Measurements from ENCODE around the gene SLC22A23.

SLC22A23 gene

DNA sequence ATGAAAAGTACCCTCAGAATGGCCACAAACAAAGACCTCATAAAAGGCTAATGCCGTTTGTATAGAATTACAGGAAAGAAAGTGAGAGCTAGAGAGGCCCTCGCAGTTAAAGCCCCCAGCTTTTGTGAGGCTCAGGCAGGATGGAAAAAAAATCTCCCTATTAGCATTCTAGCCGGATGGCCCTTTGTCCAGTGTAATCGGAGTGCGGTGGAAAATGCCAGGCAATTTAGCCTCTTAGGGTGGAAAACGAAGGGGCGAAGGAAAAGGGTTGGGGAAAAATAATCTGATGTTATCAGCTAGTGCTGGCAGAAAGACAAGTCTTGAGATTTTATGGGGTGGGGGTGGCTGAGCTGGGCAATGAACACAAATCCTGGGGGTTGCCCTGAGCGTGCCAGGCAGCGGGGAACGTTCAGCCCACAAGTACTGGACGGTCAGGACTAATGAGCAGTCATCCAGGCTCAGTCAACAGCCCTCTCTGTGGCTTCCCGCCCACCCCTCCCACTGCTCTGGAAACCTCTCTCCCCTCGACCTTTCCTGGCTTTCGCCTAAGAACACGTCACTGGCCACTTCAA lies 105.7 kb downstream of the SLC22A23 start:
- no peak for DNase-seq

DNA sequence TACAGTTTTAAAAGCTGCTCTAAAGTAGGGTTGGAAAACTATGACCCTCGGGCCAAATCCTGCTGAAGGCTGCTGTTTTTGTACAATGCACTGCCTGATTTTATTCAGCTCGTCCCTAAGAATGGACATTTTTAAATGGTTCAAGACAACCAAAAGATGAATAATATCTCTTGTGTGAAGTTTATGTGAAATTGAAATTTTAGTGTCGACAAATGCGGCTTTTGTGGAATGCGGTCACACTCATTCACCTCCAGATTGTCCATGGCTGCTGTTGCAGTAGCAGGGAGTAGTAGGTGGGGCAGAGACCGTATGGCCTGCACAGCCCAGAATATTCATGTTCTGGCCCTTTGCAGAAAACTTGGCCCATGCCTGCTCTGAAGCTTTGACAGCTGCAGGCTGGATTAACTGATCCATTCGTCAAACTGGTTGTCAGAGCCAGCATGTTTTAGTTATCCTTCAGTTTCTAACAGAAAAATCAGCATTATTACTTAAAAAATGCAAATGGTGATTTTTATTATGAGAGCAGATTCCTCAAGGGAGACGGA lies 106.5 kb downstream of the SLC22A23 start:
- no peak for DNase-seq

DNA sequence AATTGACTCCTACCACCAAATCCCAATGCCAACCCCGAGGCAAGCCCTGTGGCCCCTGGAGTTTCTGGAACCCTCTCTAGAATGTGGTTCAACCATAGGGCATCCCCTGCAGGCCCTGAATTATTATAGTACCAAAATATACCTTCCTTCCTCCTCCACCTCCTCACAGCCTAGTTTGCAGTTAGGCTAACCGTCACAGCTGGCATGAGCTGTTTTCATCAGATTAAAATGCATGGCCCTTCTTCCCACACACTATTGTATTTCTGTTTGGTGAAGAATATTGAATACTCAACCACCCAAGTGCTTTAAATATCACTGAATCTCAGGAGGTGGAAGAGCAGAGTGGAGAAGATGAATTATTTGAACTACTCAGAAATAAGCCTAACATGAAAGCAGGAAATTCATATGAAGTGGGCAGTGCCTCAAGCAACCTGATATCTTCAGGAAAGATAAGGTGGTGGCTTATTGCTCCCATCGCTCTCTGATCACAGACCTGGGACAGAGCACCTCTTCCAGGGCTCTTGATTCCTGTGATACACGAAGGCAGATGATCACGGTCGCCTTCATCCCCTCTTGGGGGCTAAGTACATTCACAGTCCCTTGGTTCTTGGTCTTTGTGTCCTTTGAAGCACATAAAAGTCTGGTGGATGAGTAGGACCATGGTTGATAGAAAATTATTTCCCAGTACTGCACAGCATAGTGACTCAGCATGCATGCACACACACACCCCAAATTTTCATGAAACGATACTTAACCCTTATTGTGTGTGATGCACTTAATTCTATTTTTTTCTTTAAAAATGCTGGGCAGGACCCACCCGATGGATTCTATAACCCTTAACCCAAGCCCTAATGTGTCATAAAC lies 107.2 kb downstream of the SLC22A23 start:
- no peak for DNase-seq

DNA sequence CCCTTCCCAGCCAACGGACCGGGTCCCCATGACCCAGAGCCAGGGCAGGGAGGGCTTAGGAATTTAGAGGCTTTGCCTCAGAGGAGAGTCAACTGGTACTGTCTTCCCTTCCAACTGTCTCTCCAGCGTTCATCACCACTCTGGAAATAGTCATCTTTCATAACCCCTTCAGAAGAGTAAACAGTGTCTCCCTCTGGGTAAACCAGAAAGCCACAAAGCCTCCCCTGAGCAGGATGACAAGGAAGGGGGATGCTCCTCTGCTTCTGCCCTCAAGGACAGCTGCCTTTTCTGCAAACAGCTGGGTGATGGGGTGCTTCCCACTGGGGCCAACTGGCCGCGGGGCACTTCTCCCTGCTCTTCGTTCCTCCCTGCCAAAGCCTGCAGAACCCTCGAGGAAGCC lies 108.0 kb downstream of the SLC22A23 start:
- DNase-seq, result no peak

DNA sequence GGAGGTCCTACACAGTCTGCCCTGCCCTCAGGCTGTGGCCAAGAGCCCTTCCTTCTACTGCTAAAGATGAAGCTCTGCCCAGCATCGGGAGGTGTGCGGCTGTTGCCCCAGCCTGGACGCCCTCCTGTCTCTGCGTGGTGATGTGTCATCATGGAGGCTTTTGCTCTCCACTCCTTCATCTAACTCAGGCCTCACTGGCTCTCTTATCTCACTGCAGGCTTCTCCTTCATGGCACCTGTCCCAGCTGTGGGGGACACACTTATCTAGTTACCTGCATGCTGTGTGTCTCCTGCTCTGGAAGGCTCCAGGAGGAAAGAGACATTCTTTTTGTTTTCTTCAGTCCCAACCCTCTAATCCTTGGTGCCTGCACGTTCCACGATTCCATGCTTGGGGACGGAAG lies 109.0 kb downstream of the SLC22A23 start:
- no peak for DNase-seq

DNA sequence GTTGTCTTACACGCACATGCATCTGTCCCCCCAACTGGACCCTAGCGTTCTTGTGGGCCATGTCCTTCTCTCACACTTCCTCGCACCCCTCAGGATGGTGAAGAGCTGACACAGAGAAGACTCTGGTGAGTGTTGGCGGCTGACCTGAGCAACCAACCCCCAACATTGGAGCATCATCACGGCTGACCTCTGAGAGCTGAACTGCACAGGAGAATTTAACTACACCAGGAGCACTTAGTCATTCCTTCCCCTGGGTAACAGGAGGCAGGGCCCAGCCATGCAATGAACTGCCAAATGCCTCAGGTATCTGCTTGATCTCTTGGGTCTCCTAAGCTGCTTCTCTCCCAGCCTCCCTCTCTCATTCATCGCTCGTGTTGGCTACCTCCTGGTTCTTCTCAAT lies 109.6 kb downstream of the SLC22A23 start:
- no peak for DNase-seq

DNA sequence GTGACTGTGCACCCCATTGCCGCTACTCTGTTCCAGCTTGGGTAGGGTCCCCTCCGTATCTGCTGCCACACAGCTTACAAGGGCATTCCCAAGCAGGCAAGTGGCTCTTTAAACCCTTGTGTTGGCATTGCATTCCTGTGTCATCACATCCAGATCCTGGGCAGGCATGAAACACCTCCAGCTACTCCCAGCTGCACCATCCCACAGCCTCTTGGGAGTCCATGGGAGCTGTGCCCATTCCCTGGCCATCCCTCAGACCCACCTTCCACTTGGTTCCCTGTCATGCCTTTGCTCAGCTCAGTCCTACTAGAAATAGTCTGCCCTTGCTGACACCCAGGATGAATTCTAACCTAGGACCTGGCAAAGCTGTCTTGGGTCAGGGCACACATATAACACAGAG lies 110.4 kb downstream of the SLC22A23 start:
- DNase-seq, result no peak

DNA sequence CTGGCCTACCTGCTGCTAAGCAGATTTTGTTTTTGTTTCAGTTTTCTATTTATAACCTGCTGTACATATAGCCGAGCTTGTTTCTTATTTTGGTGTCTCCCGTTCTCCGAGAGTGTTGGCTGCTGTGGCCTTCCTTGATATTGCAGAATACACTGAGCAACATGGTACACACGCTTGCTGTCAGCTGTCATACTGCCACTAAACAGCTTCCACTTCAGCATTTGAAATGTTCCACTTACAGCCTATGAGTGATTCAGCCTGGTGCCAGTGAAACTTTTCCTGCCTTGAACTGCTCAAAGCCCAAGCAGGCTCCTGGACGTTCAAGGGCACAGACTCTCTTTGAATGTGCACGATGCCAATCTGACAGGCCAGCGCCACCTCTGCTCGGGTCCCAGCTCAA lies 111.0 kb downstream of the SLC22A23 start:
- DNase-seq, result no peak

DNA sequence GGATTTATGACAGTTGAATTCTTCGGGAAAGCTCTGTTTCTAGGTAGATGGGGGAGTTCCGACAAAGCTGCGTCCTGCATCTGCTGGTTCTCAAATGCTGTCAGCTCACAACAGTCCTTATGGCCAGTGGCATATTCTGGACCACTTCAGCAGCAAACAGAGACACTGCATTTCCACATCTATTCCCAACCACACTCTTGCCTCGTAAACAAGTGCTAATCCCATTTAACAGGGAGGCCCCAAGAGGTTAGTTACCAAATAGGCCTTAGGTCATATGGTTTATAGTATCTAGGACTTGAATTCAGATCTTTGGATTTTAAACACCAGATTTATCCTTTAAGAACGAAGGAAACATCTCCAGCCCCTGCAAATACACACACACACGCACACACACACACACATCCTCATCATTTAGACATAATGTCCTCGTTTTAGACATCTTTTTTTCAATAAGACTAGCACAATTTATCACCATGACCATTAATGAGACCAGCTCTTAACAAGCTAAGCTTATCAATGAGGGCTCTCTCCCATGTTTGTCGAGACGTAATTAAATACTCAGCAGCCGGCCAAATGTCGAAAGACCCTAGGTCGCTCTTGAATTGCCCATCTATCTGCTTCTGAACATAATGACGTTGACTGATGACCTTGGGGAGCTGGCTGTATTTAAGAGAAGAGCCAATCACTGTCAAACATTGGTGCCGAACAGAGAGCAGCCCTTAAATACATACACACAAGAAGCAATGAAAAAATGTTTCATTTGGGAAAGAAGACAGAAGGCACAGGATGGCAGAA lies 113.6 kb downstream of the SLC22A23 start:
- DNase-seq, result no peak

DNA sequence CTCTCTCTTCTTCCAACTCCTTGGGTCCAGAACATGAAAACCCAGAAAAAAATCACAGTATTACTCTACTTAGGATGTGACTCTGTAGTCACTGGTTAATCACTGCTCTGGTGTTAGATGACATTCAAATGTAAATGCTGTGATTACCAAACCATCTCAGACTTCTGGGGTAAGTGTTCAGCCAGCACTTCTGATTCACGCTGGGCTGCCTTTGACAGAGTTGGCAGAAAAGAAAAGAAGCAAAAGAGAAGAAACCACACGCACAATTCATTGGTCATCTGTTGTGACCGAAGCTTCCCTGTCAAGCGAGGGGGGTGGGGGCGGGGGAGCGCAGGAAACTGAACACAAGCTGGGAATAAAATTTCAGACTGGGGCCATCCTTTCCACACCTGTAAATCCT lies 115.4 kb downstream of the SLC22A23 start:
- no peak for DNase-seq

DNA sequence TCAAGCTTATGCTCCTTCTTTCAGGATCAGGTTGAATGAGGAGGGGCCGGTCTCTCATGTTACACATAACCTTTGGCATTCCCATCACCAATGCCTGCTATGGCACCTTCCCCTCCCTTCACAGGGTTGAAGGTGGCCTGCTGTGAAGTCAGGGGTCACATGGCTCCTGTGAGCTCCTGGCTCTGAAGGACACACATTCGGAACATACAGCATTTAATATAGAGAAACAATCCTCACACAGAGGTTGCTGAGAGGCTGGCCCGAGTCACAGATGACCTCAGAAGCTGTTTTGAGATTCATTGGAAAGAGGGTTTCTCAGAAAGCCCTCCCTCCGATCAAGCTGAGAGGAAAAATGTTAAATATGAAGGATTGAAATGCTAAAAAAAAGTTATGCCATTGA lies 116.0 kb downstream of the SLC22A23 start:
- no peak for DNase-seq

DNA sequence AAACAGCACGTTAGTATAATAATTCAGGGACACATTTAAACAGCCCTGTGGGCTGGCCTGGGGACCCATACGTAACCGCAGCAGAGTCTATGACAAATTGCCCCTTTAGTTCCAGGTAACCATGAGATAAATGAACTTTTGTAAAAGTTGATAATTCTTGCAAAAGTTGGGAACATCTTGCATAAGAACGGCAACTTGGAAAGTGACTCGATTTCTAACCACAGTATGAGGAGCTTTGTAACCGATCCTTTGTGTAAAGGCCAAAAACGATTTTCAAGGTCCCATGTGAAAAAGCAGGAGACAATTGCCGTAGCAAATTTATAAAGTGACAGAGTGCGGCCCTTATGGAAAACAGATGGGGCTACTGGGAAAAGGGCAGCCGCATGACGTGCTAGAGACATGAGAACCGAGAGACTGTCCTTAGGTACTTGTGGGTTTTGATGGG lies 116.5 kb downstream of the SLC22A23 start:
- no peak for DNase-seq

DNA sequence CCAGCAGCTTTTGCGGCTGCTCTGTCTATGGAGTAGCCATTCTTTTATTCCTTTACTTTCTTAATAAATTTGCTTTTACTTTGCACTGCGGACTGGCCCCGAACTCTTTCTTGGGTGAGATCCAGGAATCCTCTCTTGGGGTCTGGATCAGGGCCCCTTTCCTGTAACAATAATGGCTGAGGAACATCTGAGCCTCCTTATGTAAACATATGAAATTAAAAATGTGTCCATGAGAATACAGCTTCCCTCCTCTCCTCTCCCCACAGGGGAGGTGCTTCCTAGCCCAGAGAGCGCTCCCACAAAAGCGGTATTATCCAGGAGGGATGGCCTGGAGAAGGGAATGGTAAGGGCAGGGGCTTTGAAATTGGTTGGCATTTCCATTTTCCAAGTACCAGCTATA lies 117.0 kb downstream of the SLC22A23 start:
- DNase-seq, result no peak

DNA sequence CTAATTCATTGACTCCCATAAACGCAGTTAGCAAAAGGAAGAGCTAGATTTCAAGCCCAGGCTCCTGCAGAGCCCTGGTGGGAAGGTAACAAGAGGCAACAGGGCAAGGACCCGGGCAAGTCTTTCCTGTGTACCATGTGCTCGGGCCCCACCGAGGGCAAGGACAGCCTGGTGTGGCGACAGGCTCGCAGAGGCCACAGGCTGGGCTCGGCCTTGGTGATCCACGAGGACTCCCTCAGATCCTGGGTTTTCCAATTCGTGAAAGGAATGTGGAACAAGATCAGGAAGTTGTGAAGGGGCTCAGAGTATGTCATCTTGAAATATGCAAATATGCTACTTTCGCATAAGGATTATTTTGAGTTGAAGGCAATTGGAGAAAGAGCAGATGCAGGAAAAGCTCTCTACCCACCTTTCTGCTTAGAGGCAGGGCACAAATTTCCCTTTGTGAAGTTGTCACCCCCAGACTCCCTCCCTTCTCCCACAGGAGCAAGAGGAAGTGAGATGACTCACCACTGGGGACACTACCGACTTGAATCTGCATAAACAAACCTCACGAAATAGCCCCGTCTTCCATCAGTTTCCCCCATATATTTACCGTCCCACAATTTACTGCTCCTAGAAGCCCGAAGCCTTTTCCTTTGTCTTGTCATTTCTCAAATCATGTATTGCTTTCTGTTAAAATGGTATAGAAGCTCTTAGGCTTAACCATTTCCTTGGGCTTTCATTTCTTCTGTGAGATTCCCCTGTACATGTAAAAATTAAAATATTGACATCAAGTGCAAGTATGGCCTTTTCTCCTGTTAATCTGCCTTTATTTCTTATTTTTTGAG lies 119.1 kb downstream of the SLC22A23 start:
- DNase-seq, result no peak

DNA sequence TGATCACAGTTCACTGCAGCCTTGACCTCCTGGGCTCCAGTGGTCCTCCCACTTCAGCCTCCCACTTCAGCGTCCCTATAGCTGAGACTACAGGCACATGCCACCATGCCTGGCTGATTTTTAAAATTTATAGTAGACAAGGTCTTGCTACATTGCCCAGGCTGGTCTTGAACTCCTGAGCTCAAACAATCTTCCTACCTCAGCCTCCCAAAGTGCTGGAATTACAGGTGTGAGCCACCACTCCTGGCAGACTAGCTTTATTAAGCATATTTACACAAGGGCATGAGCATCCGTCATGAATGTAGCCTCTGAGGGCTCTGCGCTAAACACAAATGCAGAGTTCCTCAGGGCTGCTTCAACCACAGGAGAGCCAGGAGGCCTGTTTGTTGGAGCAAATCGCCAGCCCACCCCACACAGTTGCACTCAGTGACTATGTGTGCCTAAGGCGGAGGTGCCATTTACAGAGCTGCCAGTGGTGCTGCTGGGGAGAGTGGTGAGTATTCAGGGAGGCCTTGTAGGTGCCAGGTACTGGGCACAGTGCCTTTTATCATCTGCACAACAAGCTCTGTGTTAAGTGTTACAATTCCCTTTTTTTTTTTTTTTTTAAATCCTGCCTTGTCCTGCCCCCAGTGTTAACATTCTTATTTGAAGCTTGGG lies 119.9 kb downstream of the SLC22A23 start:
- no peak for DNase-seq

DNA sequence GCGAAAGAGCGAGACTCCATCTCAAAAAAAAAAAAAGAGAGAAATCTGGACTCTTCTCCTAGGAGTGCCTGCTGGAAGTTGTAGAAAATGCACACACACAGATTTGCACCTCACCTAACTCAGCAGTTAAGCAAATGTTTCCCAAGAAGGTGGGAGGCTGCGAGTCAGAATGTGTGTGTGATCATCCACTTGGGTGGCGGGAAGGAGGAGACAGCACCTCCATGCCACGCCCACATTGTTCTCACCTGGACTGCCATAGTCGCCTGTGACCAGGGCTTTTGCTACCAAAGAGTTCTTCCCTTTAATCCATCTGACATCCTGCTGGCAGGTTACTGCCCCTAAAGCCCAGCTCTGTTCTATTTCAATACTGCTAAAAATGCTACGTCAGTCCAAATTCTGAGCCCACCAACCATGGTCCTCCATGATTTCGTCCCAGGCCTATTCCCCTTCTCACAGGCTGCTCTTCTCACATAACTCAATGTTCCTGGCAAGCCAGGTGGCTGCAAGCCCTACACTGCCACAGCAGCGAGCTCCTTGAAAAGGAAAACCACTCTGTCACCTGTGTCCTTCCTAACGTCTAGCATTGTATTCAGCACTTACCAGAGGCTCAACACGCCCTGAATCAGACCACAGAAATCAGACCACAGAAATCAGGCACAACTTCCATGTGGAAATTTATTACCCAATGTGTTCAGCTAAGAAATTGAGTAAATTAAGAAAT lies 120.6 kb downstream of the SLC22A23 start:
- DNase-seq, result no peak

DNA sequence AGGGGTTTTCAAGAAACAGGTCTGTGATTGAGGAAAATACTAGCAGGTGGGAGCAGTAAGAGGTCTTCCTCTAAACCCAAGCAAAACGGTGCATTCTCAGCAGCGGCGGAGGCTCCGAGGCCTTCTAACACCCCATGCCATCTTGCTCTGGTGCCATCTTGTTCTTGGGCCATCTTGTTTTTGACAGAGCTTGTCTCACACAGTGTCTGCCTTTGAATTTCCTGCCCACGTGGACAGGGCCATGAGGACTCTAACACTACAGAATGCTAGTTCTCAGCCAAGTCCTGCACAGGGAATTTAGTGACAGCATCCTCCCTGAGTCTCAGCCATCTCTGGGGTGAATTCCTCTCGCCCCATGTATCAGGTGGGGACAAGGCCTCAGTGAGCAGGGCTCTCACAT lies 121.7 kb downstream of the SLC22A23 start:
- DNase-seq, result no peak

DNA sequence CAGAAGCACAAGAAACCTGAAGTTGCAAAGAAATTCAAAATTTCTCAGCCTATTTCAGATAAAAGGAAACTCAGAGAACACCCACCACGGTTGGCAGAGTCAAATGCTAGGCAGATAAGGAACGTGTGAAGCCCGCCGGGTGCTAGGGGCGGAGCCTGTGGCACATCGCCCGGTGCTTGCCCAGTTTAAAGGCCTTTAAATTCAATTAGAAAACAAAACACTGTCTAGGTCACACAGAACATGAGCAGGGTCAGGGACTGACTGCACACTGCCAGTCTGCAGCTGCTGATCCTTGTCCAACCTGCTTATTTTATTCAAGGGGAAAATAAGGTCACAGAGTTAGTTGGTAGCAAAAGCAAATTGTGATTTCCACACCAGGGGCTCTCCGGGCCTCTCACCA lies 122.3 kb downstream of the SLC22A23 start:
- DNase-seq, result no peak

DNA sequence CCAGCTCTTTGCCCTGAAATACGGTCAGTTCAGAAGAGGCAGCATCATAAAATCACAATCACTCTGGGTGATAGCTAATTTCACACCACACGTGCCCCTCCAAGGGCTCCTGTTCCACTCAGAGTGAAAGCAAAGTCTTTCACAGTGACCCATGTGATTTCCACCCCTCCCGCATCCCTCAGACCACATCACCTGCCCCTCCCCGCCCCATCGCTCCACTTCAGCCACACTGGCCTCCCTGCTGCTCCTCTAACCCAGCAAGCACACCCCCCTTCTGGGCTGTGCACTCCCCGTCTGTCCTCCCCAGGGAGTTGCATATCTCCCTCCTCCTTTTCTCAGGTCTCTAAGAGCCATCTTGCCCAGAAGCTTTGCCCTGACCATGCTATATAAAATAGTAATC lies 123.6 kb downstream of the SLC22A23 start:
- DNase-seq, result no peak

DNA sequence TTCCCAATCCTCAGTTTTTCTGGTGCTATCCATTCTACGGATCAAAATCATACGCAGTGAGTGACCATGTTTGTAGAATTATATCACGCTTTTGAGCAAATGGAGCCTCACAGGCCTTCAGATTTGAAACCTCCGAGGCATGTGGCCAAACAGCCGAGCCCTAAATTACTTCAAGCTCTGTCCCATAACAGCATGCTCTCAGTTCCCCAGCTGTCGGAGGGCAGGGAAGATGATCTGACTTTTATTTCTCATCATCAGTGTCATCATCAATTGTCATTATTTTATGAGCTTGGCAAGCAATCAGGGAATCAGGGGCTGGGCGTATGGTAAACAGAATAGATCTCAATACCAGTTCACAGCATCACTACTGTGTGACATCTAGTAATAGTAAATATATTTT lies 124.9 kb downstream of the SLC22A23 start:
- no peak for DNase-seq

DNA sequence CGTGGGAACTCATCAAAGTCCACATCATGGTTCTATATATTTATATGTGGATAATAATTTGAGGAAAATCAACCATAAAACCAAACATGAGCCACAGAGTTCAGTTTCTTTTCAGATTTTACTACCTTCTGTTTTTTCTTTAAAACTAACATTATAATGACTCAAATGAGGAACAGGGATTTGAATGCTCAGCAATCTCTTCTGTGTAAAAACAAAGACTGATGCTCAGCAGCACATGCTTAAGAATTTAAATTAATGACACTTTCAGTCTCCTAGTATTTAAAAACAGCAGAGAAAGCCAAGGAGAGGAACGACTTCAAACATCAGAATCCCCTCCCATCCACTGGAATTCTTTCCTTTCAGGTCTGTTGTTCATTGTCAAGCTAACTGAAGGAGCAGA lies 125.4 kb downstream of the SLC22A23 start:
- DNase-seq, result no peak
